ENCODE results near the gene NCBP2L. TPM values are rescaled to one million over a fixed set of nuclear protein-coding genes. Genes with fewer than 3 reads are reported as not detected.

Gene NCBP2L
- total and polyA plus RNA-seq, 2 of the 8 experiments (the other 6 are each of a cell fraction or from before 2014, with no cell fraction given), result not detected

DNA sequence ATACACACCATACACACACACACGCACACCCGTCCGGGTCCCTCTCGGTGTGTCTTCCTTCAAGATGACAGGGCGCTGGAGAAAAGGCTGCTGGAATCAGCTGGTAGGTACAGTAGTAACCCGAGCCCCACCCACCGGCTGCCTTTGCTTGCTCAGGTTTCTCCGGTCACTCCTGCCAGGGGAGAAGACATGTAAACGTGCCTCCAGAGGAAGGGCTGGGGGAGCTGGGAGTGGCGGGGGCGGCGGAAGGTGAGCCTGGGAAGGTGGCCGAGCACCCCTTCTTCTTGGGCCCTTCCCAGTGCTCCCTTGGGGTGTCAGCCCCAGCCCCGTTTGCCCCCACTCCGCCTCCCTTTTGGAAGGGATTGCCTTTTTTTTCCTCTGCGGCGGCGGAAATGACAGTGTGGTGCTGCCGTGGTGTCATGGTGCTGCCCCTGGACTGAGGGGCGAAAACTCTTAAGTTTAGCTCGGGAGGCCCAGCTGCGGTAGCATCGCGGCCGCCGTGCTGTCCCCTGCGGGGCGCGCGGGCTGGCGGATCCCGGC is 48.2 kb downstream of the NCBP2L start, which contains the start of gene MID2:
Gene MID2, plus strand, starts transcription at position 169 of the 540 bp plus-strand sequence. CDS start 561 bp downstream, outside the sequence.
- FAIRE-seq (no peak), DNase-seq (ENCODE audit: low read depth in 1 of 2, low spot score in 2 of 2) (peak in 1 of 2 experiments; percentile 58)
- H4K8ac ChIP-seq (ENCODE audit: extremely low read depth, insufficient read depth, low read length), result no peak within 1 kb of the TSS
- H3K27me3 ChIP-seq (replicated peaks in 1 of 4; ENCODE audit: control insufficient read depth in 3 of 4, extremely low read depth in 1 of 4, insufficient read depth in 3 of 4, low read length in 3 of 4), result peaks cover 4 to 12% (median 9%) of the 10 kb centered on the region in 4 experiments
- no peak within 1 kb of the TSS for H3K27ac ChIP-seq (ENCODE audit: low read depth, low read length)
- peak within 1 kb of the TSS; percentile 33 to 64 (median 40) for H3K4me3 ChIP-seq (ENCODE audit: extremely low read depth in 1 of 4, insufficient read depth in 2 of 4, low read depth in 3 of 4, low read length in 4 of 4)
- no peaks in the 10 kb centered on the region for H3K4me1 ChIP-seq (replicated peaks in 1 of 4; ENCODE audit: control insufficient read depth in 3 of 4, insufficient read depth in 4 of 4, low read length in 3 of 4)
- no peak within 1 kb of the TSS for H2AK5ac ChIP-seq (ENCODE audit: low read depth, low read length)
- H2AFZ ChIP-seq (ENCODE audit: low read length), result no peak within 1 kb of the TSS
- CTCF ChIA-PET (ENCODE audit: partially characterized antibody), result interaction anchor here (0.9 to 1.1 kb wide), 2 partner anchors 50 to 266 kb away, joined by 3 to 4 read pairs; partner anchors contain the start of genes ATG4A and PSMD10
- peak within 1 kb of the TSS; percentile 71 to 78 for H3K4me2 ChIP-seq (ENCODE audit: insufficient read depth in 1 of 2, low read depth in 2 of 2, low read length in 2 of 2)
- WGBS, 2 experiments (ENCODE audit: extremely low coverage in 1 of 2, insufficient coverage in 1 of 2, insufficient read length in 1 of 2, insufficient replicate concordance in 2 of 2, low coverage in 1 of 2, low lambda C conversion rate in 2 of 2, missing lambda C conversion rate in 1 of 2), result 4% methylated on average over 16 of the region's 32 CpGs; no CpG with 5 or more reads in 1 of the 2 experiments
- TF ChIP-seq MAFK (IDR thresholded peaks at IDR 0.05; ENCODE audit: low read depth, low read length) (no peak), ASH2L (IDR thresholded peaks at IDR 0.05; ENCODE audit: low read length) (peak; percentile 18), SIN3A (conservative IDR thresholded peaks at IDR 0.05 in 1 of 2, IDR thresholded peaks at IDR 0.05 in 1 of 2; ENCODE audit: low read depth in 1 of 2, low read length in 2 of 2) (0 out of 4 replicates have a peak, but pooled peaks have one; percentile 49 to 63), TAF1 (IDR thresholded peaks at IDR 0.05; ENCODE audit: low read depth, low read length) (peak; percentile 34; the same call in 1 of the 2 replicates), SAP30 (IDR thresholded peaks at IDR 0.05; ENCODE audit: insufficient read depth, insufficient replicate concordance, low read length) (peak; percentile 41), KDM4A (IDR thresholded peaks at IDR 0.05; ENCODE audit: low read depth, low read length, severe bottlenecking) (peak; percentile 20), TBP (IDR thresholded peaks at IDR 0.05; ENCODE audit: low read depth, low read length) (0 out of 2 replicates have a peak, but pooled peaks have one; percentile 16), PHF8 (conservative IDR thresholded peaks at IDR 0.05; ENCODE audit: low read depth, low read length) (no peak)
- no peak within 1 kb of the TSS for H2BK15ac ChIP-seq (ENCODE audit: low read length)
- no peaks in the 10 kb centered on the region for H4K20me1 ChIP-seq (replicated peaks in 1 of 2; ENCODE audit: control insufficient read depth in 1 of 2, insufficient read depth in 2 of 2, low read length in 2 of 2)
- H3K9ac ChIP-seq (replicated peaks in 1 of 4; ENCODE audit: extremely low read depth in 1 of 4, low read depth in 3 of 4, low read length in 3 of 4), result no peak within 1 kb of the TSS
- POLR2A ChIA-PET (ENCODE audit: partially characterized antibody), result no interaction called here
- no peak within 1 kb of the TSS; the same call in 1 of the 2 replicates for H3K18ac ChIP-seq (ENCODE audit: extremely low read depth, low read length)
- H4K5ac ChIP-seq (ENCODE audit: insufficient read length, low read depth, low read length), result no peak within 1 kb of the TSS
- H3K4ac ChIP-seq (replicated peaks; ENCODE audit: insufficient read length, low read depth, low read length), result no peak within 1 kb of the TSS
- no peak within 1 kb of the TSS for H3K14ac ChIP-seq (ENCODE audit: insufficient read length)
- no peak within 1 kb of the TSS for H4K91ac ChIP-seq (replicated peaks; ENCODE audit: insufficient read length, low read length)
- H3K9me3 ChIP-seq (ENCODE audit: insufficient read depth in 2 of 2, low read depth in 1 of 2, low read length in 1 of 2), result no peaks in the 10 kb centered on the region
- H3K36me3 ChIP-seq (ENCODE audit: control insufficient read depth in 2 of 4, insufficient read depth in 4 of 4, low read length in 3 of 4), result no peaks in the 10 kb centered on the region
- peaks cover 5% of the 10 kb centered on the region; the same call in 1 of the 2 replicates for H3K23me2 ChIP-seq (ENCODE audit: low read depth, low read length)
- no peak within 1 kb of the TSS for H2BK12ac ChIP-seq (ENCODE audit: low read depth, low read length)
- H3K79me2 ChIP-seq (ENCODE audit: control insufficient read depth in 1 of 2, insufficient read depth in 2 of 2, low read length in 2 of 2), result no peaks in the 10 kb centered on the region
- H3K56ac ChIP-seq (replicated peaks; ENCODE audit: insufficient read length, low read depth, low read length), result no peak within 1 kb of the TSS
- H2BK120ac ChIP-seq (replicated peaks; ENCODE audit: low read depth, low read length), result no peak within 1 kb of the TSS
- H2BK5ac ChIP-seq (ENCODE audit: low read depth, low read length), result no peak within 1 kb of the TSS
- H2BK20ac ChIP-seq (ENCODE audit: low read length), result no peak within 1 kb of the TSS
- no peak within 1 kb of the TSS for H3K23ac ChIP-seq (ENCODE audit: insufficient read length)
- H3K79me1 ChIP-seq (ENCODE audit: low read depth, low read length), result no peaks in the 10 kb centered on the region
